ENCODE results near the gene PCDH18.
"Not testable (repeated sequence)": the region's sequence is repeated elsewhere in the genome, so short reads cannot be mapped to it uniquely, and the experiment has no call there.

Gene PCDH18

GRCh38 chr4:137531168-137531985 is 917 bp downstream of the PCDH18 start:
- DNase-seq (ENCODE audit: low spot score): peak; percentile 24

GRCh38 chr4:137530176-137530575 is 2.1 kb downstream of the PCDH18 start:
- DNase-seq (ENCODE audit: low spot score): peak; percentile 33

GRCh38 chr4:137529432-137529831 is 2.9 kb downstream of the PCDH18 start:
- DNase-seq (ENCODE audit: low spot score): no peak

- DNase-seq (ENCODE audit: low spot score): no peak
Observed at GRCh38 chr4:137528673-137529072, 3.6 kb downstream of the PCDH18 start.

GRCh38 chr4:137526681-137527080 is 5.6 kb downstream of the PCDH18 start:
- DNase-seq (ENCODE audit: low spot score): no peak

GRCh38 chr4:137524725-137525369 is 7.4 kb downstream of the PCDH18 start:
- no peak for DNase-seq (ENCODE audit: low spot score)

- no peak for DNase-seq (ENCODE audit: low spot score)
Observed at GRCh38 chr4:137523329-137523728, 9.0 kb downstream of the PCDH18 start.

GRCh38 chr4:137521053-137521452 is 11.2 kb downstream of the PCDH18 start:
- DNase-seq (ENCODE audit: low spot score): no peak

GRCh38 chr4:137519406-137519805 is 12.9 kb downstream of the PCDH18 start:
- peak; percentile 42 for DNase-seq (ENCODE audit: low spot score)

GRCh38 chr4:137517323-137517722 is 15.0 kb downstream of the PCDH18 start:
- not testable (repeated sequence) for DNase-seq (ENCODE audit: low spot score)

- DNase-seq (ENCODE audit: low spot score): peak; percentile 23
Observed at GRCh38 chr4:137514406-137515111, 17.7 kb downstream of the PCDH18 start.

GRCh38 chr4:137510557-137511265 is 21.6 kb downstream of the PCDH18 start:
- DNase-seq (ENCODE audit: low spot score): peak; percentile 85

- no peak for DNase-seq (ENCODE audit: low spot score)
Observed at GRCh38 chr4:137509855-137510282, 22.4 kb downstream of the PCDH18 start.

- DNase-seq (ENCODE audit: low spot score): no peak
Observed at GRCh38 chr4:137502339-137503129, 29.8 kb downstream of the PCDH18 start.

GRCh38 chr4:137496267-137496666 is 36.0 kb downstream of the PCDH18 start:
- DNase-seq (ENCODE audit: low spot score): not testable (repeated sequence)

- DNase-seq (ENCODE audit: low spot score): no peak
Observed at GRCh38 chr4:137495578-137495977, 36.7 kb downstream of the PCDH18 start.

- not testable (repeated sequence) for DNase-seq (ENCODE audit: low spot score)
Observed at GRCh38 chr4:137483313-137483959, 48.9 kb downstream of the PCDH18 start.

GRCh38 chr4:137479657-137480056 is 52.6 kb downstream of the PCDH18 start:
- DNase-seq (ENCODE audit: low spot score): not testable (repeated sequence)

- DNase-seq (ENCODE audit: low spot score): no peak
Observed at GRCh38 chr4:137476345-137476744, 55.9 kb downstream of the PCDH18 start.

GRCh38 chr4:137474711-137475301 is 57.5 kb downstream of the PCDH18 start:
- no peak for DNase-seq (ENCODE audit: low spot score)
